ENCODE results near the gene LPP.

Gene LPP

GRCh38 chr3:188248036-188248561, 94.1 kb downstream of the LPP start:
- no peaks in the 10 kb centered on the region for H3K4me1 ChIP-seq (ENCODE audit: control insufficient read depth, insufficient read depth, low read length)

GRCh38 chr3:188253123-188253793, 99.3 kb downstream of the LPP start:
- Histone ChIP-seq H3K27me3 (ENCODE audit: control insufficient read depth, insufficient read depth, low read length) (no peaks in the 10 kb centered on the region), H3K36me3 (ENCODE audit: control insufficient read depth, insufficient read depth, low read length) (no peaks in the 10 kb centered on the region), H3K4me3 (ENCODE audit: low read depth, low read length) (no peak overlapping the region), H3K9me3 (ENCODE audit: control insufficient read depth, insufficient read depth, low read length) (no peaks in the 10 kb centered on the region), H3K9ac (ENCODE audit: low read depth, low read length) (no peak overlapping the region), H3K4me1 (ENCODE audit: control insufficient read depth, insufficient read depth, low read length) (no peaks in the 10 kb centered on the region)

More at GRCh38 chr3:188248036-188248561, 94.1 kb downstream of the LPP start:
- Histone ChIP-seq H3K27me3 (ENCODE audit: control insufficient read depth, insufficient read depth, low read length) (no peaks in the 10 kb centered on the region), H3K36me3 (ENCODE audit: control insufficient read depth, insufficient read depth, low read length) (no peaks in the 10 kb centered on the region), H3K4me3 (ENCODE audit: low read depth, low read length) (no peak overlapping the region), H3K9ac (ENCODE audit: low read depth, low read length) (no peak overlapping the region), H3K9me3 (ENCODE audit: control insufficient read depth, insufficient read depth, low read length) (no peaks in the 10 kb centered on the region)

GRCh38 chr3:188253800-188254452, 100.0 kb downstream of the LPP start:
- Histone ChIP-seq H3K4me1 (ENCODE audit: control insufficient read depth, insufficient read depth, low read length) (no peaks in the 10 kb centered on the region), H3K4me3 (ENCODE audit: low read depth, low read length) (no peak overlapping the region), H3K9ac (ENCODE audit: low read depth, low read length) (no peak overlapping the region), H3K9me3 (ENCODE audit: control insufficient read depth, insufficient read depth, low read length) (no peaks in the 10 kb centered on the region), H3K36me3 (ENCODE audit: control insufficient read depth, insufficient read depth, low read length) (no peaks in the 10 kb centered on the region), H3K27me3 (ENCODE audit: control insufficient read depth, insufficient read depth, low read length) (no peaks in the 10 kb centered on the region)

DNA sequence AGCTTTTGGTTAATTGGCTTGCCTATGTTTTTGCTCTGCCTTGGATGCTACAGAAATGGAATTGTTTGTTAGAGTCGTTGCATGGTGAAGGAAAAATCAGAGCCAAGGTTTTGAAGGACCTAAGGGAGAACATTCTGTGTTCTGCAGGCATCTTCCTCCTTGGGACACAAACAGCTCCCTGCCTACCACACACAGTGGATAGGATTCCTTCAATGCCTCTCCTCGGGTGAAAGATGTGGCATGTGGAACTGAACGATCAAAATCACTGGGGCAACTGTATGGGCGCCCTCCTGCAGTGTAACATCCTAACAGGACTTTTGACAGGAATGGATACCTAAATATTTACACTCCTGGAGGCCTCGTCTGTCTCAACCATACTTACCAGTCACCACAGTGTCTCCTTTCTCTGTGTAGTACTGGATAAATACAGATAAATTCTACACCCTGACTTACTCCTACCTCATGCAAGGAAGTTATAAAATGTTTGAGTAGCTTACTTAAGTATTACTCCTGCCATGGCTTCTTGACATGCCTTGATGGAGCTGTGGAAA, 100.6 kb downstream of the LPP start:
- no peak overlapping the region for H3K9ac ChIP-seq (ENCODE audit: low read depth, low read length)
- no peaks in the 10 kb centered on the region for H3K9me3 ChIP-seq (ENCODE audit: control insufficient read depth, insufficient read depth, low read length)
- no peaks in the 10 kb centered on the region for H3K36me3 ChIP-seq (ENCODE audit: control insufficient read depth, insufficient read depth, low read length)
- H3K4me3 ChIP-seq (ENCODE audit: low read depth, low read length) = no peak overlapping the region
- no peaks in the 10 kb centered on the region for H3K27me3 ChIP-seq (ENCODE audit: control insufficient read depth, insufficient read depth, low read length)
- H3K4me1 ChIP-seq (ENCODE audit: control insufficient read depth, insufficient read depth, low read length) = no peaks in the 10 kb centered on the region

- Histone ChIP-seq H3K4me1 (ENCODE audit: control insufficient read depth, insufficient read depth, low read length) (no peaks in the 10 kb centered on the region), H3K36me3 (ENCODE audit: control insufficient read depth, insufficient read depth, low read length) (no peaks in the 10 kb centered on the region), H3K27me3 (ENCODE audit: control insufficient read depth, insufficient read depth, low read length) (no peaks in the 10 kb centered on the region), H3K9me3 (ENCODE audit: control insufficient read depth, insufficient read depth, low read length) (no peaks in the 10 kb centered on the region), H3K4me3 (ENCODE audit: low read depth, low read length) (no peak overlapping the region), H3K9ac (ENCODE audit: low read depth, low read length) (no peak overlapping the region)
Observed at GRCh38 chr3:188255190-188255589, 101.2 kb downstream of the LPP start.

DNA sequence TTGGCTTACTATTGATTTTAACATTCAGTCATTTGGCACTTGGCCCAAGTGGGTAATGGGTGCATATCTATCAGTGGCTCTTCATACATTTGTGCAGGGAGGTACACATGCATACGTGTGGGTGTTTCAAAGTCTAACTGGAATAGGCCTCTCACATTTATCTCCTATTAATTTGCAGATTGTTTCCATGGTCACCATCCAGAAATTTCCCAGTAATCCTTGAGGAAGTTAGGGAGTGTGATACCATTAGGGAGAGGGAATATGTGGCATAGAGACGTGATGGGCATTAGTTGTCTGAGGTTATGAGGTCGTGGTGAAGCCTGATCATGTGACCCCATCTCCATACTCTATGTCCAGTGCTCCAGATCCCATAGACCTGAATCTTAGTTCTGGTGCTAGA, 102.8 kb downstream of the LPP start:
- Histone ChIP-seq H3K9me3 (ENCODE audit: control insufficient read depth, insufficient read depth, low read length) (no peaks in the 10 kb centered on the region), H3K36me3 (ENCODE audit: control insufficient read depth, insufficient read depth, low read length) (no peaks in the 10 kb centered on the region), H3K4me1 (ENCODE audit: control insufficient read depth, insufficient read depth, low read length) (no peaks in the 10 kb centered on the region), H3K27me3 (ENCODE audit: control insufficient read depth, insufficient read depth, low read length) (no peaks in the 10 kb centered on the region), H3K4me3 (ENCODE audit: low read depth, low read length) (no peak overlapping the region), H3K9ac (ENCODE audit: low read depth, low read length) (no peak overlapping the region)

GRCh38 chr3:188257384-188258026, 103.5 kb downstream of the LPP start:
- no peaks in the 10 kb centered on the region for H3K9me3 ChIP-seq (ENCODE audit: control insufficient read depth, insufficient read depth, low read length)
- H3K4me1 ChIP-seq (ENCODE audit: control insufficient read depth, insufficient read depth, low read length) = no peaks in the 10 kb centered on the region
- no peak overlapping the region for H3K4me3 ChIP-seq (ENCODE audit: low read depth, low read length)
- no peak overlapping the region for H3K9ac ChIP-seq (ENCODE audit: low read depth, low read length)
- no peaks in the 10 kb centered on the region for H3K27me3 ChIP-seq (ENCODE audit: control insufficient read depth, insufficient read depth, low read length)
- H3K36me3 ChIP-seq (ENCODE audit: control insufficient read depth, insufficient read depth, low read length) = no peaks in the 10 kb centered on the region

DNA sequence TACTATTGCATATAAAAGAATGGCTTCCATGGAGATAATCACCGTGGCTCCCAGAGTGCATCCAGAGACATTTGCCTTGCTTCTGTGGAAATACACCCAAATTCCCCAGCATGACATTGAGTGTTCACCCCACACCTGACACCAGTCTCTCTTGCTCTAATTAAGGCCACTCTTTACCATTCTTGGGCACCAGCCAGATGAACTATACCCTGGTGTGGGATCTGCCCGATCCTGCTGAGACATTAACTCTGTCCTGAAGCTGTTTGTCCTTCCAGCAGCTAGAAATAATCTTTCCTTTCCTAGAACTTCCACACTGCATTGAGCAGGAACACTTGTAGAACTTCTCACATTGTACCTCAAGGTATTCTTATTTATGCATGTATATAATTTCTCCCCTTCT, 105.2 kb downstream of the LPP start:
- Histone ChIP-seq H3K27me3 (ENCODE audit: control insufficient read depth, insufficient read depth, low read length) (no peaks in the 10 kb centered on the region), H3K4me3 (ENCODE audit: low read depth, low read length) (no peak overlapping the region), H3K9ac (ENCODE audit: low read depth, low read length) (no peak overlapping the region), H3K4me1 (ENCODE audit: control insufficient read depth, insufficient read depth, low read length) (peaks cover 2% of the 10 kb centered on the region), H3K36me3 (ENCODE audit: control insufficient read depth, insufficient read depth, low read length) (no peaks in the 10 kb centered on the region), H3K9me3 (ENCODE audit: control insufficient read depth, insufficient read depth, low read length) (no peaks in the 10 kb centered on the region)

- Histone ChIP-seq H3K4me3 (ENCODE audit: low read depth, low read length) (no peak overlapping the region), H3K9me3 (ENCODE audit: control insufficient read depth, insufficient read depth, low read length) (no peaks in the 10 kb centered on the region), H3K4me1 (ENCODE audit: control insufficient read depth, insufficient read depth, low read length) (peaks cover 4% of the 10 kb centered on the region), H3K36me3 (ENCODE audit: control insufficient read depth, insufficient read depth, low read length) (no peaks in the 10 kb centered on the region), H3K9ac (ENCODE audit: low read depth, low read length) (no peak overlapping the region), H3K27me3 (ENCODE audit: control insufficient read depth, insufficient read depth, low read length) (no peaks in the 10 kb centered on the region)
Observed at GRCh38 chr3:188259596-188259995, 105.6 kb downstream of the LPP start.

GRCh38 chr3:188261011-188261410, 107.1 kb downstream of the LPP start:
- no peak overlapping the region for H3K4me3 ChIP-seq (ENCODE audit: low read depth, low read length)
- H3K36me3 ChIP-seq (ENCODE audit: control insufficient read depth, insufficient read depth, low read length) = no peaks in the 10 kb centered on the region
- no peak overlapping the region for H3K9ac ChIP-seq (ENCODE audit: low read depth, low read length)
- peaks cover 5% of the 10 kb centered on the region for H3K4me1 ChIP-seq (ENCODE audit: control insufficient read depth, insufficient read depth, low read length)
- H3K9me3 ChIP-seq (ENCODE audit: control insufficient read depth, insufficient read depth, low read length) = no peaks in the 10 kb centered on the region
- H3K27me3 ChIP-seq (ENCODE audit: control insufficient read depth, insufficient read depth, low read length) = no peaks in the 10 kb centered on the region

DNA sequence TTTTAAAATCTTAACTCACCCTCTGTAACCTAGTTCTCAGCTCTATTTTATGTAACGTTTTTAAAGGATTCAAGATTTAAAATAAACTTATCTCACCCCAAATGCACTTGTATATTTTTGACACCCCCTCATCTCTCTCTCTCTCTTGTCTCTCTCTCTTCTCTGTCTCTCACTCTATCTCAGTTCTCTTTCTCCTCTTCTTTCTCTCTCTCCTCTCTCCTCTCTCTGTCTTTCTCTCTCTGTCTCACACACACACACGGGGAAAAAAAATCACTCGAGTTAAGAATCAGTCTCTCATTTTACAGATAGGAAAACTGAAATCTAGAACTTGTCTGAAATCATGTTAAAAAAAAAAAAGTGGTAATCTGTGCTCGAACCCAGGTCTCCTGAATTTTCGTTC, 108.5 kb downstream of the LPP start:
- no peak overlapping the region for H3K4me3 ChIP-seq (ENCODE audit: low read depth, low read length)

More for the DNA sequence above, 108.5 kb downstream of the LPP start:
- no peaks in the 10 kb centered on the region for H3K27me3 ChIP-seq (ENCODE audit: control insufficient read depth, insufficient read depth, low read length)
- H3K4me1 ChIP-seq (ENCODE audit: control insufficient read depth, insufficient read depth, low read length) = peaks cover 13% of the 10 kb centered on the region
- H3K9ac ChIP-seq (ENCODE audit: low read depth, low read length) = no peak overlapping the region
- no peaks in the 10 kb centered on the region for H3K36me3 ChIP-seq (ENCODE audit: control insufficient read depth, insufficient read depth, low read length)
- H3K9me3 ChIP-seq (ENCODE audit: control insufficient read depth, insufficient read depth, low read length) = no peaks in the 10 kb centered on the region
